ENCODE measurements around the gene ALOXE3.

ALOXE3 gene

GRCh38 chr17:8144401-8145231, 26.3 kb upstream of the ALOXE3 start:
- Histone ChIP-seq H3K9ac (ENCODE audit: low read depth, low read length, poor library complexity, severe bottlenecking) (no peak overlapping the region), H2AFZ (ENCODE audit: low read length) (no peak overlapping the region), H3K4me1 (ENCODE audit: insufficient read depth, low read length, poor library complexity, severe bottlenecking) (peaks cover 3% of the 10 kb centered on the region), H3K36me3 (ENCODE audit: insufficient read depth, low read length) (peaks cover 39% of the 10 kb centered on the region; the same call in 1 of the 2 replicates), H3F3A (ENCODE audit: low read depth) (no peaks in the 10 kb centered on the region; the same call in 1 of the 2 replicates), H4K20me1 (ENCODE audit: insufficient read depth, low read length, poor library complexity, severe bottlenecking) (no peaks in the 10 kb centered on the region), H3K27me3 (ENCODE audit: insufficient read depth, low read length, poor library complexity, severe bottlenecking) (no peaks in the 10 kb centered on the region), H3K9me2 (replicated peaks; ENCODE audit: low read depth, low read length) (no peaks in the 10 kb centered on the region), H3K9me3 (ENCODE audit: insufficient read depth, low read depth, low read length) (no peaks in the 10 kb centered on the region), H3K4me3 (ENCODE audit: low read length, poor library complexity, severe bottlenecking) (no peak overlapping the region), H3K4me2 (ENCODE audit: low read depth, low read length, poor library complexity, severe bottlenecking) (no peak overlapping the region), H3K79me2 (ENCODE audit: insufficient read depth, low read length) (no peaks in the 10 kb centered on the region)
- TF ChIP-seq CTCF (conservative IDR thresholded peaks at IDR 0.05; ENCODE audit: low read length) (no peak), EZH2phosphoT487 (IDR thresholded peaks at IDR 0.05; ENCODE audit: borderline replicate concordance) (no peak)

- TF ChIP-seq CTCF (conservative IDR thresholded peaks at IDR 0.05; ENCODE audit: low read length) (no peak), EZH2phosphoT487 (IDR thresholded peaks at IDR 0.05; ENCODE audit: borderline replicate concordance) (no peak)
- Histone ChIP-seq H3K4me2 (ENCODE audit: low read depth, low read length, poor library complexity, severe bottlenecking) (no peak overlapping the region), H2AFZ (ENCODE audit: low read length) (no peak overlapping the region), H4K20me1 (ENCODE audit: insufficient read depth, low read length, poor library complexity, severe bottlenecking) (no peaks in the 10 kb centered on the region), H3K9ac (ENCODE audit: low read depth, low read length, poor library complexity, severe bottlenecking) (no peak overlapping the region), H3K79me2 (ENCODE audit: insufficient read depth, low read length) (no peaks in the 10 kb centered on the region), H3K36me3 (ENCODE audit: insufficient read depth, low read length) (peaks cover 34% of the 10 kb centered on the region; the same call in 1 of the 2 replicates), H3K27me3 (ENCODE audit: insufficient read depth, low read length, poor library complexity, severe bottlenecking) (no peaks in the 10 kb centered on the region), H3K9me3 (ENCODE audit: insufficient read depth, low read depth, low read length) (no peaks in the 10 kb centered on the region), H3K4me3 (ENCODE audit: low read length, poor library complexity, severe bottlenecking) (no peak overlapping the region), H3F3A (ENCODE audit: low read depth) (peaks cover 3% of the 10 kb centered on the region; the same call in 1 of the 2 replicates), H3K4me1 (ENCODE audit: insufficient read depth, low read length, poor library complexity, severe bottlenecking) (peaks cover 5% of the 10 kb centered on the region), H3K9me2 (replicated peaks; ENCODE audit: low read depth, low read length) (no peaks in the 10 kb centered on the region)
These were observed 25.5 kb upstream of the ALOXE3 start for GRCh38 chr17:8143581-8144400.

- Histone ChIP-seq H4K20me1 (ENCODE audit: insufficient read depth, low read length, poor library complexity, severe bottlenecking) (no peaks in the 10 kb centered on the region), H3K4me3 (ENCODE audit: low read length, poor library complexity, severe bottlenecking) (no peak overlapping the region), H3K9me2 (replicated peaks; ENCODE audit: low read depth, low read length) (no peaks in the 10 kb centered on the region), H3K4me1 (ENCODE audit: insufficient read depth, low read length, poor library complexity, severe bottlenecking) (peaks cover 9% of the 10 kb centered on the region), H3F3A (ENCODE audit: low read depth) (peaks cover 5% of the 10 kb centered on the region; the same call in 1 of the 2 replicates), H3K4me2 (ENCODE audit: low read depth, low read length, poor library complexity, severe bottlenecking) (no peak overlapping the region), H3K36me3 (ENCODE audit: insufficient read depth, low read length) (peaks cover 34% of the 10 kb centered on the region; the same call in 1 of the 2 replicates), H3K9ac (ENCODE audit: low read depth, low read length, poor library complexity, severe bottlenecking) (no peak overlapping the region), H3K9me3 (ENCODE audit: insufficient read depth, low read depth, low read length) (no peaks in the 10 kb centered on the region), H2AFZ (ENCODE audit: low read length) (no peak overlapping the region), H3K27me3 (ENCODE audit: insufficient read depth, low read length, poor library complexity, severe bottlenecking) (no peaks in the 10 kb centered on the region), H3K79me2 (ENCODE audit: insufficient read depth, low read length) (no peaks in the 10 kb centered on the region)
- TF ChIP-seq CTCF (conservative IDR thresholded peaks at IDR 0.05; ENCODE audit: low read length) (no peak), EZH2phosphoT487 (IDR thresholded peaks at IDR 0.05; ENCODE audit: borderline replicate concordance) (no peak)
These were observed 24.7 kb upstream of the ALOXE3 start for GRCh38 chr17:8142887-8143580.
